Measurements from ENCODE around the gene SP9.

GRCh38 chr2:174322746-174323145, 12.0 kb upstream of the SP9 start:
- TF ChIP-seq, protein P1, sequence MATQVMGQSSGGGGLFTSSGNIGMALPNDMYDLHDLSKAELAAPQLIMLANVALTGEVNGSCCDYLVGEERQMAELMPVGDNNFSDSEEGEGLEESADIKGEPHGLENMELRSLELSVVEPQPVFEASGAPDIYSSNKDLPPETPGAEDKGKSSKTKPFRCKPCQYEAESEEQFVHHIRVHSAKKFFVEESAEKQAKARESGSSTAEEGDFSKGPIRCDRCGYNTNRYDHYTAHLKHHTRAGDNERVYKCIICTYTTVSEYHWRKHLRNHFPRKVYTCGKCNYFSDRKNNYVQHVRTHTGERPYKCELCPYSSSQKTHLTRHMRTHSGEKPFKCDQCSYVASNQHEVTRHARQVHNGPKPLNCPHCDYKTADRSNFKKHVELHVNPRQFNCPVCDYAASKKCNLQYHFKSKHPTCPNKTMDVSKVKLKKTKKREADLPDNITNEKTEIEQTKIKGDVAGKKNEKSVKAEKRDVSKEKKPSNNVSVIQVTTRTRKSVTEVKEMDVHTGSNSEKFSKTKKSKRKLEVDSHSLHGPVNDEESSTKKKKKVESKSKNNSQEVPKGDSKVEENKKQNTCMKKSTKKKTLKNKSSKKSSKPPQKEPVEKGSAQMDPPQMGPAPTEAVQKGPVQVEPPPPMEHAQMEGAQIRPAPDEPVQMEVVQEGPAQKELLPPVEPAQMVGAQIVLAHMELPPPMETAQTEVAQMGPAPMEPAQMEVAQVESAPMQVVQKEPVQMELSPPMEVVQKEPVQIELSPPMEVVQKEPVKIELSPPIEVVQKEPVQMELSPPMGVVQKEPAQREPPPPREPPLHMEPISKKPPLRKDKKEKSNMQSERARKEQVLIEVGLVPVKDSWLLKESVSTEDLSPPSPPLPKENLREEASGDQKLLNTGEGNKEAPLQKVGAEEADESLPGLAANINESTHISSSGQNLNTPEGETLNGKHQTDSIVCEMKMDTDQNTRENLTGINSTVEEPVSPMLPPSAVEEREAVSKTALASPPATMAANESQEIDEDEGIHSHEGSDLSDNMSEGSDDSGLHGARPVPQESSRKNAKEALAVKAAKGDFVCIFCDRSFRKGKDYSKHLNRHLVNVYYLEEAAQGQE (IDR thresholded peaks at IDR 0.05; ENCODE audit: insufficient read depth in 1 of 2, low read depth in 2 of 2, low read length in 1 of 2): no peak
- TF ChIP-seq CTCF (IDR thresholded peaks at IDR 0.05) (no peak), POLR2AphosphoS5 (IDR thresholded peaks at IDR 0.05; ENCODE audit: low read depth, low read length) (no peak), TCF7L2 (IDR thresholded peaks at IDR 0.05; ENCODE audit: low read depth, low read length) (no peak), SIN3A (IDR thresholded peaks at IDR 0.05; ENCODE audit: borderline replicate concordance, insufficient read depth, low read depth, low read length) (no peak)

Data from Panc1 (cell line).